HUDEP-2 (cell line): ENCODE data around the gene MAMDC2.
A peak's percentile ranks its signal among the peaks of the same experiment; 100 is the strongest.
"Not testable (repeated sequence)": the region's sequence is repeated elsewhere in the genome, so short reads cannot be mapped to it uniquely, and the experiment has no call there.

Experiments used
- DNase-seq, 76 experiments: peaks; one replicate each; lab custom pipeline; 2025; ENCODE audit not compliant: unreplicated experiment in 76 of 76; lab: John Stamatoyannopoulos, UW

The MAMDC2 gene

GRCh38 chr9:70036641-70037040 is 7.0 kb upstream of the MAMDC2 start:
- DNase-seq = no peak

- DNase-seq = not testable (repeated sequence)
Measured at GRCh38 chr9:70038171-70038621, 5.5 kb upstream of the MAMDC2 start.

- DNase-seq = no peak
Measured at GRCh38 chr9:70040376-70040903, 3.2 kb upstream of the MAMDC2 start.

GRCh38 chr9:70042461-70043215 is 1.0 kb upstream of the MAMDC2 start:
- DNase-seq = no peak

- DNase-seq = no peak
Measured at GRCh38 chr9:70043285-70043684, 363 bp upstream of the MAMDC2 start.

GRCh38 chr9:70044490-70045307 is 1.1 kb downstream of the MAMDC2 start:
- DNase-seq = peak in 2 of 76 experiments; percentile 2 to 11

GRCh38 chr9:70045452-70045851 is 1.8 kb downstream of the MAMDC2 start:
- DNase-seq = no peak

GRCh38 chr9:70046274-70047070 is 2.8 kb downstream of the MAMDC2 start:
- no peak for DNase-seq

- DNase-seq = no peak
Measured at GRCh38 chr9:70049236-70049635, 5.6 kb downstream of the MAMDC2 start.

- no peak for DNase-seq
Measured at GRCh38 chr9:70049672-70050271, 6.1 kb downstream of the MAMDC2 start.

- DNase-seq = no peak
Measured at GRCh38 chr9:70052768-70053167, 9.1 kb downstream of the MAMDC2 start.

GRCh38 chr9:70053864-70054263 is 10.2 kb downstream of the MAMDC2 start:
- DNase-seq = peak in 61 of 76 experiments; percentile 7 to 84 (median 53)

GRCh38 chr9:70054521-70054920 is 10.9 kb downstream of the MAMDC2 start:
- no peak for DNase-seq

GRCh38 chr9:70055406-70056210 is 12.0 kb downstream of the MAMDC2 start:
- no peak for DNase-seq

- DNase-seq = no peak
Measured at GRCh38 chr9:70056211-70056944, 12.7 kb downstream of the MAMDC2 start.

- no peak for DNase-seq
Measured at GRCh38 chr9:70058569-70059116, 15.0 kb downstream of the MAMDC2 start.

GRCh38 chr9:70060148-70060882 is 16.7 kb downstream of the MAMDC2 start:
- DNase-seq = no peak
